NCI-H2081 (cell line): ENCODE measurements around the gene RAI14.
"Not testable (repeated sequence)": the region's sequence is repeated elsewhere in the genome, so short reads cannot be mapped to it uniquely, and the experiment has no call there.

Experiments
- DNase-seq, 2 experiments: peaks; one replicate each; lab custom pipeline; 2025; lab: John Stamatoyannopoulos, UW

RAI14 gene

DNA sequence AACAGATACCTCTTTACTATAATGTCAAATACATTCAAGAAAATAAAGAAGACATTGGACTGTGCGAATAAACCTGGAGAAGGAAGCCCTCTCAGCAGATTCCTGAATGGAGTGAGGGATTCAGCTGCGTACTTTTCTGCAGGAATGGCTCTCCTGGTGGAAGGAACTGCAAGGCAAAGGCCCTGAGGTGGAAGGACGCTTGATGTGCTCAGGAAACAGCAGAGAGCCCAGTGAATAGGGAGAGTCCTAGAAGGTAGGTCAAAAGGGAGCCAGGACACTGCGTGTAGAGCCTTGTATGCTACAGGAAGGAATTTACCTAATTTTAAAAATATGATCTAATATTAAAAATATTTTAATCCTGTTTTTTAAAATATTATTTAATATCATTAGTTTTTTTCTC, 114.4 kb downstream of the RAI14 start:
- no peak for DNase-seq

DNA sequence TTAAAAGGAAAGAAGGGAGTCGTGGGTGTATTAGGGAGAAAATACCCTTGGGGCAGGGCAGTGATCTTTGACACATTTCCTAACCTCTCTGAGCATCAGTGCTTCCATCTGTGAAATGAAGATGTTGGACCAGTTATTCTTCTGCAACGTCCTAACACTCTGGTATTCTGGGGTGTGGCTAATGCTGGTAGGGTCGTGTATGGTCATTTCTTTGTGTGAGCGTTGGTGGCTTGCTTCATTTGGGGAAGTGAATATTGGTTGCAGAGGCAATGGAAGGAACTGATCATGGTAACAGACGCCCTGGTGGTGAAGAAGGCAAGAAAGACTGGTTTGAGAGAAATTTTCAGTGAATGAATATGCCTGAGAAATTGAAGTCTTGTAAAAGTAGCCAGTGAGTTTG, 114.9 kb downstream of the RAI14 start:
- no peak for DNase-seq

DNA sequence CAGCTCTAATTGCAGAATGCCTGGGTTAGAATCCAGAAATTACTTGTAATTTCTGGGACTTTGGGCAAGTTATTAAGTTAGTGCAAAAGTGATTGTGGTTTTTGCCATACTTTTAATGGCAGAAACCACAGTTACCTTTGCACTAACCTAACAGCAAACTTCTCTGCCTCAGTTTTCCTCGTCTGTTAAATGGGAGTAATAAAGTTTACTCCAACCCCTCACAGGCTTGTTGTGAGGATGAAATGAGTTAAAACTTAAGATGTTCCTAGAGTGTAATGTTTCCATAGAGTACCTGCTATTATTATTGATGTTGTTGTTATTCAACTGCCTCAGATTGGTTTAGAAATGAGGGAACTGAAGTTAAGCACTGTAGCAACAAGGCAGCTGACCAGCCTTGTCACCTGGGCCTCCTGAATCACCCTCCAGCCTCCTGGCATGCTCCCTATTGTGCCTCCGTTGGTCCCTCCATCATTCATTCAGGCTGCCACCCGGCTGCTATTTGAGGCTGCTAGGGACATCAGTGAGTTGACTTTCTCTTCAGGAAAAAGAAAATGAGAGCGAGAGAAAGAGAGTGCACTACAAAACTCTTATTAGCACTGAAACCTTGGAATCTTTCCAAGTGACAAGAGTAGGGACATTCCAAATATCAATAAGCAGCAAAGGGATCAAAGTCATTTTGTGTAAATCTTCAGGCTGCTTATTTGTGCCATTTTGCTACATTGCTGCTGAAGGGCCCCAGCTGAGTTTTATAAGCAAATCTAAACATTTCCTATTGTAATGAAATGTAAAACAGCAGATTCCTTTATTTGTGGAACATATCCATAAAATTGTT, 116.4 kb downstream of the RAI14 start:
- DNase-seq = no peak

DNA sequence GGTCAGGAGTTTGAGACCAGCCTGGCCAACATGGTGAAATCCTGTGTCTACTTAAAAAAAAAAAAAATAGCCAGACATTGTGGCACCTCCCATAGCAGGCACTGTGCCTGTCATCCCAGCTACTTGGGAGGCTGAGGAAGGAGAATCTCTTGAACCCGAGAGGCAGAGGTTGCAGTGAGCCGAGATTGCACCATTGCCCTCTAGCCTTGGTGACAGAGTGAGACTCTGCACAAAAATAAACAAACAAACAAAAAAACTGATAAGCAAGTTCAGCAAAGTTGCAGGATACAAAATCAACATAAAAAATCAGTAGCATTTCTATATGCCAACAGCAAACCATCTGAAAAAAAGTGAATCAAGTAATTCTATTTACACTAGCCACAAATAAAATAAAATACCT, 118.0 kb downstream of the RAI14 start:
- DNase-seq = no peak

DNA sequence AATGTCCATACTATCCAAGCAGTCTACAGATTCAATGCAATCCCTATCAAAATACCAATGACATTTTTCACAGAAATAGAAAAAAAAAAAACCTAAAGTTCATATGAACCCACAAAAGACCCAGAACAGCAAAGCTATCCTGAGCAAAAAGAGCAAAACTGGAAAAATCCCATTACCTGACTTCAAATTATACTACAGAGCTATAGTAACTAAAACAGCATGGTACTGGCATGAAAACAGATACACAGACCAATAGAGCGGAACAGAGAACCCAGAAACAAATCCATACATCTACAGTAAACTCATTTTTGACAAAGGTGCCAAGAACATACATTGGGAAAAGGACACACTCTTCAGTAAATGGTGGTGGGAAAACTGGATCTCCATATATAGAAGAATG, 118.5 kb downstream of the RAI14 start:
- DNase-seq = not testable (repeated sequence)

DNA sequence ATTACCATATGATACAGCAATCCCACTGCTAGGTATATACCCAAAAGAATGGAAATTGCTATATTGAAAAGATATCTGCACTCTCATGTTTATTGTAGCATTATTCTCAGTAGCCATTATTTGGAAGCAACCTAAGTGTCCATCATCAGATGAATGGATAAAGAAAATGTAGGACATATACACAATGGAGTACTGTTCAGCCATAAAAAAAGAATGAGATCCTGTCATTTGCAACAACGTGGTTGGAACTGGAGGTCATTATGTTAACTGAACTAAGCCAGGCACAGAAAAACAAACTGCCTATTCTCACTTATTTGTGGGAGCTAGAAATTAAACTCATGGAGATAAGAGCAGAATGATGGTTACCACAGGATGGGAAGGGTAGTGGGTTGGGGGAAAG, 119.8 kb downstream of the RAI14 start:
- DNase-seq = no peak

DNA sequence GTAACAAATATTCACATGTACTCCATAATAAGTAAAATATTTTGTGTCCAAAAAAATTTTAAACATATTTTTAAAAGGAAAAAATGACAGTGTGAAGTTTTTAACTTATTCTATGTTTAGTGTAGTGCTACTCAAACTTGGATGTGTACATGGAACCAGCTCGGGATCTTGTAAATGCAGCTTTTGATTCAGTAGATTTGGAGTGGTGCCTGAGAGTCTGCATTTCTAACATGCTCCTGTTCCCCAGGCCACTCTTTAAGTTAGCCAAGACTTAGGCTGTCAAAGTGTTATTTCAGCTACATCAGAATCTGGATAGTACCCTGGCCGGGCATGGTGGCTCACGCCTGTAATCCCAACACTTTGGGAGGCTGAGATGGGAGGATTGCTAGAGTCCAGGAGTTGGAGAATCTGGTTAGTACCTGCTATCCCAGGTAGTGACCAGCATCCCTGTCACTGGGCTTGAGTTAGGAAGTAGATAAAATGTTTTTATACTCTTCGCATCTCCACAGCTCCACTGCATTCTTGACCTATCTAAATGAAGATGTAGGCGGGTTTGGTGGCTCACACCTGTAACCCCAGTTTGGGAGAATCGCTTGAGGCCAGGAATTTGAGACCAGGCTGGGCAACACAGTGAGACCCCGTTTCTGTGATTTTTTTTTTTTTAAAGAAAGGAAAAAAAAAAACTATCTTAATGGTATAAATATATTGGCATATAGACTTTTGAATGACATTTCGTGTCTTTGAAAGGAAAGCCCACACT, 122.1 kb downstream of the RAI14 start:
- DNase-seq = no peak

DNA sequence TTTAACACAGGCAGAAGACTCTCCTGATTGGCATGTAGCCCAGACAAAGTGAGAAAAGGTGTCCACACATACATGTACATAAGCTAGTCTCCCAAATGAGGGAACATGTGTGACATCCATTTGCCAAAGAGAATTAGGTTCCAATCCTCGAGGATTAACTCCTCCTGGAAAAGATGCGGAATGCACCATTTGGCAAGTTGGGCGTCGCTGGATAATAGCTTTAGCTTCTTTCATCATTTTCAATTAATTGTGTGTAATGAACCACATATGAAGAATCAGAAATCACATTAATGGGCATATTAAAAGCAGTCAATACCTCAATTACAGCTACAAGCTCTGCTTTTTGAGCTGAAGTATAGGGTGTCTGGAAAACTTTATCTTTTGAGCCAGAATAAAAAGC, 127.8 kb downstream of the RAI14 start:
- DNase-seq = not testable (repeated sequence)

DNA sequence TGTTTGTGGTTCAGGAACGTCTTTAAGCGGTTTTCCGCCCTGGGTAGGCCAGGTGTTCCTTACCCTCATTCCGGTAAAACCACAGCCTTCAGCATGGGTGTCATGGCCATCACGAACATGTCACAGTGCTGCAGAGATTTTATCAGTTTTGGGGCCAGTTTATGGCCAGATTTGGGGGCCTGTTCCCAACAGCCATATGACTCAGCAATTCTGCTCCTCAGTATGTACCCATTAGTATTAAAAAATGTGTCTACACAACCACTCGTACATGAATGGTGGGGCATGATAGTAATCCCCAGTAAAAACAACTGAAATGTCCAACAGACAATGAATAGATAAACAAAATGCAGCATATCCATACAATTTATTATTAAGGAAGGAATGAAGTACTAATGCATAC, 130.9 kb downstream of the RAI14 start:
- no peak for DNase-seq

DNA sequence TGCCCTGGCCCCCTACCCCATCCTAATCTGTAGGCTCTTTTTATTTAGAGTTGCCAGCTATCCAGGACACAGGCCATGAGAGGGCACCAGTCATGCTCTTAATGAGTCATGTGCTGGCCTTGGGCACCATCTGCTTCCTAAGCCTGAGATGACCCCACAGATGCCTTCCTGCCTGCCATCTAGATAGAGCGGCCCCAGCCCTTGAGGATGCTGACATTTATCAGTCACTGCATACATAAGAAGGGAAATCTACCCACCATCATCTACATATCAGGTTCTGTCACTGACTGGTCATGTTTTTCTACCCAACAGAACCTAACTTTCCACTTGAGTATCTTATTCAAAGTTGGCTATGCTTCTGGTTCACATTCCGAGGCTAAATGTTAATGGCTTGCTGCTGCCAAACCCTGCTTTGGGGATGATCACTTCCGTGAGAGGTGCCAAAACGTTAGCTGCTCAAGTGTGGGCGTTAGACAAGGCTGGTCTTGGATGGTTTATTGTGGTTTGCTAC, 132.9 kb downstream of the RAI14 start:
- no peak for DNase-seq

DNA sequence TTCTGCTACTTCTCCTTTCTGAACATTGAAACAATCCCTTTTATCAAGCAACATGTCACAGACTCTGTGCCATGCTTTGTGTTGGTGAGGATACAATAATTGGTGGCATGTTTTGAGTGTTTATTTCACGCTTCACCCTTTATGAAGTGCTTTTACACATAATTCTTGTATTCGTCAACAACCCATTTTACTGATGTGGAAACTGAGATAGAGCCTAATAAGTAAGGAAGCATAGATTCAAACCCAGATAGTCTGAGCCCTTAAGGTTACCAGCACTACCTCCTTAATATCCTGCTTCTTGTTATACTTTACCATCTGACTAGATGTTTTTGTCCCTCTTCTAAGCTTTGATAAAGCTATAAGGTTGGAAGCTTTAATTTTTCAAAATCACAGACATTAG, 133.5 kb downstream of the RAI14 start:
- no peak for DNase-seq

DNA sequence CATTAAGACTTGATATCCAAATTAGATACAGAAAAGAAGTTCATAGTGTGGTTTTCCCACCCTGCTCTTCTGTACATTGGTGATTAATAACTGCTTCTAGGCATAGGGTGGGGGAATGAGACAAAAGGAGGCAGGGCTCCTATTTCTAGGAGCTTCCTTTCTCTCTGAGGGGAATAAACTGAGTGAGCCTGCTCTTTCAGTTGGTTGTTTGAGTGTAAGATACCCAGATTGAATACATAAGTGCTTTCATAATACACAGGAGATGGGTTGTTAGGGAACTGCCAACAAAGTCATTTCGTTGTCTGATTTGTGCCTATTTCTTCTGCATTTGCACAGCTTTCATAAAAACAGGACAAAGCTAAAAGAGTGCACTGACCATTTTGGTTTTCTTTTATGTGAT, 133.9 kb downstream of the RAI14 start:
- peak in 1 of 2 experiments; percentile 24 for DNase-seq

DNA sequence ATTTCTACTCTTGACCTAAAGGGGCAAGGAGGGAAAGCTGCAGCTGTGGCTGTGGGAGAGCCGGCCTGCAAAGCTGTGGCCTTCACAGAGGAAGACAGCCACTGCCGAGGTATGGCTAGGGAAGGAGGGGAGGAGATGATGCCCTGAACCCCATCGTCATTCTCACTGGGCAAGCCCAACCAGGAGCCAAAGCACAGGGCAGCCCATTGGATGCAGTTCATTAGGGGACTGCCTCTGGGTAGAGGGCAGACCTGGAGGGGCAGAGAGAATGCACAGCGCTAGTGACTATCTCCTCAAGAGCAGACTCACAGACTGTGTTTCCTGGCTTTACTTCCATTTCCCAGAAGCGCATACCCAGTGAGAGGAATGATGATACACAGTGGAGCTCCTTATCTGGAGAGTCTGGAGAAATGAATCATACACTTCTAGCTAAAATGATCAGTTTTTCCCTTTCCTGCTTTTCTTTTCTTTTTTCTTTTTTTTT, 135.7 kb downstream of the RAI14 start:
- no peak for DNase-seq

DNA sequence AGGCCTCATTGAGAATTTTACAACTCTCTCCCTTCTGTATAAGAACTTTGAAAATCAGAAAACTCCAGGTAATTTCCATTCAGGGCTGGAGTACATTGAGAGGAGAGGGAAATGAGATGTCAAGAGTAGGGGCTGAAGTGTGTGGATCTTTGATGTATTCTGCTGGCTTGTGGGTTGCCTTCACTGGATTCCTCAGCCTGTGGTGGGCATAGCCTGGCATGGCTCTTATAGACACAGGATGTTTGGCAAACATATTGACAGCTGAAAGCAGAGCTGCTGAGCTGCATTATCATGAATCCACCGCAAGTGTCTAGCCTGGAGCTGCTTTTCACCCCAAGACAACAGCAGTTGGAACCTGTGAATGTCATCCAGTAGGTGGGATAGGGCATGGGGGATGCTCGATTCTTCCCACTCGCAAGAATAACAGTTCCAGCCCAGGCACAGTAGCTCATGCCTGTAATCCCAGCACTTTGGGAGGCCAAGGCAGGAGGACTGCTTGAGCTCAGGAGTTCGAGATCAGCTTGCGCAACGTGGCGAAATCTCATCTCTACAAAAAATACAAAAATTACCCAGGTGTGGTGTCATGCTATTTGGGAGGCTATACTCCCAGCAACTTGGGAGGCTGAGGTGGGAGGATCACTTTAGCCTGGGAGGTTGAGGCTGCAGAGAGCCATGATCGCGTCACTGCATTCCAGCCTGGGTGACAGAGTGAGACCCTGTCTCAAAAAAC, 146.9 kb downstream of the RAI14 start:
- DNase-seq = no peak

DNA sequence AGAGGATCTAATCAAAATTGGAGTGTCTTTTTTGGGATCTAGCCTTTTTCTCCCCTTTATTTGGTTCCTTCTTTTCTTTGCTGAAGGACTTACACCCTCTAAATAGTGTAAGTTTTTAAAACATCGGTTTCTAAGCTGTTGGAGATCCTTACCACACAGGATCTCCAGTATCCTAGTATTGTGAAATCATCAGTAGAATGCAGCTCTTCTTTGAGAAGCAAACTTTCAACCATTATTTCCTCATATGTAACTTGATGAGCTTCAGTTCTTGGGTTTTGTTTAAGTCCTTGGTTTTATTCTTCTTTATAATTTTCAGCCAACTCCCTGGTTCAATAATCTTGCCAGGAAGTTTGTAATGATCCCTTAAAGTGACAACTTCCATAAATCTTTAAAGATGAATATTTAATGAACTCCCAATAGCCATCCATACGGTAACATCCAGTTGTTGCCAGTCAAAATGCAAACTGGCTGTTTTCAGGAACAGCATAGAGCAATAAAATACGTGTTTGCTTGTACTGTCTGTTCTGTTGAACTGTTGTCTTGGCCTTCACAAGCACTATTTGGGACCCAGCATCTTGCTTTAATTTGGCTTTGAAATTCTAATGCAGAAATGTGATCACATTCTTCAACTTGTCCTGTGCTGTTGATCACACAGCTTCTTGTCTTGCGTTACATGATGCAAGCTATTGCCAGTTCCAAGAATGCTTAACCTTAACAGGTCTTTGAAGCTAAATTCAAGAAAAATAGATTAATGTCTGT, 148.0 kb downstream of the RAI14 start:
- DNase-seq = no peak

DNA sequence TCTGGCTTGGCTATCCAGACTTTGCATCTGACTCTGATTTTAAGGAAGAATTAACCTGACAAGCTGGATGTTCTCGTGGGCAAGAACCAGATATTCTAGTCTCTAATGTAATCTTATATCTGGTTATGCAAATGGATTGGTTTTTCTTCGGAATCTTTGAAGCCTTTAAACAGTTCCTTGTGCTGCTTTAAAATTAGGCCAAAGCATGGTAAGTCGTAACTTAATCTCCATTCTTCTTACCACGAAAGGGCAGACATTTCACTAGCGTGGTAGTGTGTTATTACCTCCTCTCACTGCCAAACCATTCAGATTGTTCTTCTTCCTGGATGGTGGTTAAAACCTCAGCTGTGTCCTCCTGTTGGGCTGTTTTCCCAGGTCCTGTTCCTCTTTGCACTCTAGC, 148.8 kb downstream of the RAI14 start:
- no peak for DNase-seq

DNA sequence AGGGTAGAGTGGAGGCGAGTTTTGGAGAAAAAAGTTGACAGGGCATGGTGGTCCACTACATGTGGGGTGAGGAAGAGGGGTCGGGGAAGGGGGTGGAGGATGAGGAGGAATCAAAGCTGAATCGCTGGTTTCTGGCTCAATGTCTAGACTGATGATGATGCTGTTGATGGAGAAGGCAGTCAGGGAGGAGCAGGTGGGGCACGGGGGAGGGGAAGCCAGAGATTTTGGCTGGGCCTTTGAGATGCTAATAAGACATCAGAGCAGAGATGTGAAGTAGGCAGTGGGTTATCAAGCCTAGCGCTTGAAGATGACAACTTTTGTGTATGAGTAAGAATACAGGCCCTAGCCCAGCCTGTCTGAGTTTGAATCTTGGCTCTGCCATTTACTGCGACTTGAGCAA, 150.4 kb downstream of the RAI14 start:
- DNase-seq = no peak

DNA sequence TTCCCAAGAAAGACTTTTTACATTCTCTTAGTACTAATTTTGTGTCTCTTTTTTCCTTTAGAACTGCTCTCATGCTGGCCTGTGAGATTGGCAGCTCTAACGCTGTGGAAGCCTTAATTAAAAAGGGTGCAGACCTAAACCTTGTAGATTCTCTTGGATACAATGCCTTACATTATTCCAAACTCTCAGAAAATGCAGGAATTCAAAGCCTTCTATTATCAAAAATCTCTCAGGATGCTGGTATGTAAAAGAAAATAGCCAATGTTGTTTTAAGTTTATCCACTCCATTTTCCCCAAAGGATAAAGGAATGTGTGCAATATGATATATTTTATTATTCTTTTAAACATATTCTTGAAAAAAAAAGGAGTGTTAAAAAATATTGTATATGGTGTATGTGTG, 155.6 kb downstream of the RAI14 start:
- DNase-seq = no peak

DNA sequence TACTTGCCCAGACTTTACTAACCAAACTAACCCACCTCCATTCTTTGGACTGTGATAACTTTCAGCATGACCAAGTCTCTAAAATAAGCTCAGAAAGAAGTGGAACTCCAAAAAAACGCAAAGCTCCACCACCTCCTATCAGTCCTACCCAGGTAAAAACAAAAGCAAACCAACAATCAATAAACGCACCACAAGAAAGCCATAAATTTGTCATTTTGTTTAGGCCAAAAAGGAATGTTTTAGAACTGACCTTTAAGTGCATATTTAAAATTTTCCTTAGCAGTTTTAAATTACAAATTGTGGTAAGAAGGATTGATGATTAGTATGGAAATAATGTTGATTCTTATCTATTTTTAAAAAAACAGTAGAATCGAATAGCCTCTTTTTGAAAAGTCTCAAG, 157.4 kb downstream of the RAI14 start:
- no peak for DNase-seq

DNA sequence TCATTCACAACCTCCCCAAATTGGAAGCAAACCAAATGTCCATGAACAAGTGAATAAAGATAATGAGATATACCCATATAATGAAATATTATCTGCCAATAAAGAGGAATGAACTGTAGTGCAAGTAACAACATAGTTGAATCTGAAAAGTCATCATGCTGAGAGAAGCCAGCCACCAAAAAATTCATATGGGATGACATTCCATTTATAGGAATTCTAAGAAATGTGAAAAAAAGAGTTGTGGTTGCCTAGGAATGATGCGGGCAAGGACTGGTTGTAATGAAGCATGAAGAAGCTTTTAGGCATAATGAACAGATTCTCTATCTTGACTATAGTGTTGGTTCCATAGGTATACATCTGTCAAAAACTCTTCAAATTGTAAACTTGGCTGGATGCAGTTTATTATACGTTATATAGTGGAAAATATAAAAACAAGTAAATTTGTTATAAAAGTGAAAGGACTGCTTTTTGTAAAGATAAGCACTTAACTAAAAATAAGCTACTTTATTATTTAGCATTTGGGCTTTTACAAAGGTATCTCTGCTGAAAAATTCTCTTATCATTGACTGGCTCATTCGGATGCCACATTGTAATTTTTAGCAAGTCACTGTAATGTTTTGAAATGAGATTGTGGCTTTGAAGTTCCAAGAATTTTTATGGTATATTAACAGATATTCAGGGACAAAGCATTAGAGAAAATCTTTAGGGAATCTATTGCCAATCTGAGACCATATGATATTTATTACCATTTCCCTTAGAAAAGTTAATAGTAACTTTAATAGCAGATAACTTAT, 161.6 kb downstream of the RAI14 start:
- no peak for DNase-seq

DNA sequence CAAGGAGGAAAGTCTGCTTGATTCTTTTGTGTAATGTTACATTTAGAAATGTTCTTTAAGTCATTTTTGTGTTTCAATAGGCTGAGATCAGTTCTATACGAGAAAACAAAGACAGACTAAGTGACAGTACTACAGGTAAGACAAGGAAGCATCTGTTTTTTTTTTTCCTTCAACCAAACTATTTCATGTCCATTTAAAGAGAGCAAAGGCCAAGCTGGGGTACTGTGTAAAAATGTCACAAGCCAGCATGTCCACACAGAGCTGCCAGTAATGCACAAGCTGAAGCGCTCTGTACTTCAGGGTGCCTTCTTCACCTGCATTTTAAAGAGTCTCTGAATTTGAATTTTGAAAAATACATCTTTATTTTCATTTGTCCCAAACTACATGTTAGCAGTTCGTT, 162.6 kb downstream of the RAI14 start:
- no peak for DNase-seq
